Neural cell (in vitro differentiated cells): Measurements from ENCODE around the gene KIF2A. TPM values are rescaled to one million over a fixed set of nuclear protein-coding genes. Genes with fewer than 3 reads are reported as not detected.

Experiments
- H2AFZ ChIP-seq: fragments of 200-600, 300-800 bp; sonication (generic), shearing (Covaris generic); 2 replicates; pipeline ENCODE4 v1.6.0; 2014; ENCODE audit warnings: low read depth, mild to moderate bottlenecking, antibody characterized with exemption, low read length, moderate library complexity
- H3F3A ChIP-seq: fragments of 200-600 bp; shearing (Covaris generic); 2 replicates; pipeline ENCODE4 v1.6.1; 2016; ENCODE audit warnings: mild to moderate bottlenecking, moderate library complexity, mixed read lengths, antibody characterized with exemption, low read length; ENCODE audit not compliant: insufficient read depth, poor library complexity, severe bottlenecking
- H3K27ac ChIP-seq: fragments of 200-600, 300-800 bp; sonication (generic), shearing (Covaris generic); 2 replicates; pipeline ENCODE4 v1.5.1; 2014; ENCODE audit warnings: mild to moderate bottlenecking, low read length, moderate library complexity
- H3K27me3 ChIP-seq: fragments of 300-800, 200-600 bp; sonication (generic), shearing (Covaris generic); 2 replicates; pipeline ENCODE4 v1.6.0; 2014; ENCODE audit warnings: mild to moderate bottlenecking, low read depth, low read length, moderate library complexity; ENCODE audit not compliant: insufficient read depth
- H3K36me3 ChIP-seq: fragments of 300-800, 200-600 bp; sonication (generic), shearing (Covaris generic); 2 replicates; pipeline ENCODE4 v1.5.1; 2014; ENCODE audit warnings: mild to moderate bottlenecking, antibody characterized with exemption, low read length, moderate library complexity; ENCODE audit not compliant: insufficient read depth
- H3K4me2 ChIP-seq: fragments of 300-800, 200-600 bp; sonication (generic), shearing (Covaris generic); 2 replicates; pipeline ENCODE4 v1.6.0; 2014; ENCODE audit warnings: mild to moderate bottlenecking, low read length
- H3K4me3 ChIP-seq: fragments of 300-800, 200-600 bp; sonication (generic), shearing (Covaris generic); 2 replicates; pipeline ENCODE4 v1.5.1; 2014; ENCODE audit warnings: mild to moderate bottlenecking, low read length, moderate library complexity
- H3K79me2 ChIP-seq: fragments of 200-600 bp; shearing (Covaris generic); replicated peaks from 2 replicates; pipeline ENCODE4 v1.6.0; 2014; ENCODE audit warnings: mild to moderate bottlenecking, low read length, moderate library complexity; ENCODE audit not compliant: insufficient read depth
- H3K9ac ChIP-seq: fragments of 300-800, 200-600 bp; sonication (generic), shearing (Covaris generic); 2 replicates; pipeline ENCODE4 v1.6.1; 2016; ENCODE audit warnings: mild to moderate bottlenecking, low read length, mixed read lengths
- H3K9me2 ChIP-seq: fragments of 200-600 bp; shearing (Covaris generic); 2 replicates; pipeline ENCODE4 v1.6.1; 2016; ENCODE audit warnings: mild to moderate bottlenecking, low read length, mixed read lengths; ENCODE audit not compliant: insufficient read depth
- H3K9me3 ChIP-seq: fragments of 200-600, 300-800 bp; sonication (generic), shearing (Covaris generic); 2 replicates; pipeline ENCODE4 v1.6.1; 2016; ENCODE audit warnings: mild to moderate bottlenecking, mixed run types, low read length, moderate library complexity, mixed read lengths
- H4K20me1 ChIP-seq: fragments of 200-600 bp; shearing (Covaris generic); 2 replicates; pipeline ENCODE4 v1.6.1; 2016; ENCODE audit warnings: mild to moderate bottlenecking, mixed run types; ENCODE audit not compliant: insufficient read depth
- CTCF ChIP-seq: fragments of 450-650 bp; IDR thresholded peaks from 2 replicates; pipeline ENCODE4 v1.5.1; 2014; ENCODE audit warnings: antibody characterized with exemption, mild to moderate bottlenecking, moderate library complexity; ENCODE audit not compliant: poor library complexity, severe bottlenecking
- EP300 ChIP-seq: fragments of 450-650 bp; conservative IDR thresholded peaks from 2 replicates; pipeline ENCODE4 v1.6.1; 2014; ENCODE audit warnings: antibody characterized with exemption, mild to moderate bottlenecking, moderate library complexity; ENCODE audit not compliant: poor library complexity, severe bottlenecking
- EZH2 ChIP-seq: fragments of 200-600, 300-800 bp; shearing (Covaris generic), sonication (generic); IDR thresholded peaks from 2 replicates; pipeline ENCODE4 v1.6.1; 2014; ENCODE audit warnings: antibody characterized with exemption, low read length, borderline replicate concordance, mild to moderate bottlenecking; ENCODE audit not compliant: insufficient read depth, poor library complexity, severe bottlenecking
- MXI1 ChIP-seq: fragments of 450-650 bp; conservative IDR thresholded peaks from 2 replicates; pipeline ENCODE4 v1.6.1; 2014; ENCODE audit warnings: antibody characterized with exemption, mild to moderate bottlenecking; ENCODE audit not compliant: poor library complexity, severe bottlenecking
- POLR2AphosphoS5 ChIP-seq: IDR thresholded peaks from 2 replicates; pipeline ENCODE4 v1.6.1; 2012
- RAD21 ChIP-seq: fragments of 450-650 bp; conservative IDR thresholded peaks from 2 replicates; pipeline ENCODE4 v1.6.1; 2014; ENCODE audit warnings: antibody characterized with exemption, mild to moderate bottlenecking, moderate library complexity
- SMC3 ChIP-seq: fragments of 450-650 bp; conservative IDR thresholded peaks from 2 replicates; pipeline ENCODE4 v1.6.1; 2014; ENCODE audit warnings: antibody characterized with exemption, mild to moderate bottlenecking, moderate library complexity; ENCODE audit not compliant: poor library complexity
- TAF1 ChIP-seq: IDR thresholded peaks from 2 replicates; pipeline ENCODE4 v1.6.1; 2012; ENCODE audit warnings: low read depth
- polyA plus RNA-seq: library from polyadenylated mRNA; depleted of rRNA; stranded (reverse); fragments of >200 nt; gene quantifications from 2 replicates; pipeline ENCODE4 v1.2.3, GENCODE V29; 2014
- TF ChIP-seq, protein P1 (sequence below): IDR thresholded peaks from 2 replicates; pipeline ENCODE4 v1.6.1; 2012; ENCODE audit warnings: borderline replicate concordance

The KIF2A gene
- polyA plus RNA-seq, 1 donor from 2014 or later, result 68.4 TPM

GRCh38 chr5:62271370-62271769 lies 34.6 kb upstream of the KIF2A start:
- no peaks in the 10 kb centered on the region for H3K9me3 ChIP-seq
- H3K27ac ChIP-seq, result no peak overlapping the region
- no peak overlapping the region for H3K4me3 ChIP-seq
- no peaks in the 10 kb centered on the region for H3K79me2 ChIP-seq
- no peaks in the 10 kb centered on the region for H4K20me1 ChIP-seq
- H3K4me2 ChIP-seq, result no peak overlapping the region
- H2AFZ ChIP-seq, result no peak overlapping the region
- no peaks in the 10 kb centered on the region for H3K27me3 ChIP-seq
- no peaks in the 10 kb centered on the region for H3K36me3 ChIP-seq
- no peak overlapping the region for H3K9ac ChIP-seq
- no peaks in the 10 kb centered on the region for H3F3A ChIP-seq
- no peaks in the 10 kb centered on the region for H3K9me2 ChIP-seq
- TF ChIP-seq SMC3, result no peak
- TF ChIP-seq CTCF, result no peak
- no peak for TF ChIP-seq EP300
- TF ChIP-seq, protein P1, sequence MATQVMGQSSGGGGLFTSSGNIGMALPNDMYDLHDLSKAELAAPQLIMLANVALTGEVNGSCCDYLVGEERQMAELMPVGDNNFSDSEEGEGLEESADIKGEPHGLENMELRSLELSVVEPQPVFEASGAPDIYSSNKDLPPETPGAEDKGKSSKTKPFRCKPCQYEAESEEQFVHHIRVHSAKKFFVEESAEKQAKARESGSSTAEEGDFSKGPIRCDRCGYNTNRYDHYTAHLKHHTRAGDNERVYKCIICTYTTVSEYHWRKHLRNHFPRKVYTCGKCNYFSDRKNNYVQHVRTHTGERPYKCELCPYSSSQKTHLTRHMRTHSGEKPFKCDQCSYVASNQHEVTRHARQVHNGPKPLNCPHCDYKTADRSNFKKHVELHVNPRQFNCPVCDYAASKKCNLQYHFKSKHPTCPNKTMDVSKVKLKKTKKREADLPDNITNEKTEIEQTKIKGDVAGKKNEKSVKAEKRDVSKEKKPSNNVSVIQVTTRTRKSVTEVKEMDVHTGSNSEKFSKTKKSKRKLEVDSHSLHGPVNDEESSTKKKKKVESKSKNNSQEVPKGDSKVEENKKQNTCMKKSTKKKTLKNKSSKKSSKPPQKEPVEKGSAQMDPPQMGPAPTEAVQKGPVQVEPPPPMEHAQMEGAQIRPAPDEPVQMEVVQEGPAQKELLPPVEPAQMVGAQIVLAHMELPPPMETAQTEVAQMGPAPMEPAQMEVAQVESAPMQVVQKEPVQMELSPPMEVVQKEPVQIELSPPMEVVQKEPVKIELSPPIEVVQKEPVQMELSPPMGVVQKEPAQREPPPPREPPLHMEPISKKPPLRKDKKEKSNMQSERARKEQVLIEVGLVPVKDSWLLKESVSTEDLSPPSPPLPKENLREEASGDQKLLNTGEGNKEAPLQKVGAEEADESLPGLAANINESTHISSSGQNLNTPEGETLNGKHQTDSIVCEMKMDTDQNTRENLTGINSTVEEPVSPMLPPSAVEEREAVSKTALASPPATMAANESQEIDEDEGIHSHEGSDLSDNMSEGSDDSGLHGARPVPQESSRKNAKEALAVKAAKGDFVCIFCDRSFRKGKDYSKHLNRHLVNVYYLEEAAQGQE, result no peak
- no peak for TF ChIP-seq POLR2AphosphoS5
- TF ChIP-seq MXI1, result no peak
- no peak for TF ChIP-seq EZH2

GRCh38 chr5:62271870-62272269 lies 34.1 kb upstream of the KIF2A start:
- no peaks in the 10 kb centered on the region for H4K20me1 ChIP-seq
- no peak overlapping the region for H2AFZ ChIP-seq
- H3K9ac ChIP-seq, result no peak overlapping the region
- no peaks in the 10 kb centered on the region for H3K9me3 ChIP-seq
- H3F3A ChIP-seq, result no peaks in the 10 kb centered on the region
- H3K9me2 ChIP-seq, result no peaks in the 10 kb centered on the region
- H3K27ac ChIP-seq, result no peak overlapping the region
- no peaks in the 10 kb centered on the region for H3K36me3 ChIP-seq
- H3K27me3 ChIP-seq, result no peaks in the 10 kb centered on the region
- TF ChIP-seq TAF1, result no peak
- TF ChIP-seq EZH2, result no peak
- TF ChIP-seq POLR2AphosphoS5, result no peak
- TF ChIP-seq EP300, result no peak
- no peak for TF ChIP-seq CTCF
- TF ChIP-seq, protein P1, result no peak
- TF ChIP-seq SMC3, result no peak
- TF ChIP-seq RAD21, result no peak
- no peak for TF ChIP-seq MXI1
- no peak overlapping the region for H3K4me2 ChIP-seq
- no peak overlapping the region for H3K4me3 ChIP-seq
- no peaks in the 10 kb centered on the region for H3K79me2 ChIP-seq
